Aorta (tissue), 5 donors: Measurements from ENCODE around the gene EPHB1. TPM values are rescaled to one million over a fixed set of nuclear protein-coding genes. Genes with fewer than 3 reads are reported as not detected.

Source experiments
- ATAC-seq: fragments of 200-7000 bp; cut with Tn5 transposase; one replicate; pipeline ENCODE4 v1.9.1; 2022; ENCODE audit warnings: moderate library complexity; ENCODE audit not compliant: low FRiP score
- DNase-seq, 2 donors: peaks; one replicate each; pipeline ENCODE4 v3.0.0-alpha.2; 2020
- H3K27ac ChIP-seq, 2 donors: one replicate each; pipeline ENCODE4 v1.5.1; 2013; ENCODE audit warnings: low read length in 2 of 2, mild to moderate bottlenecking in 2 of 2, moderate library complexity in 2 of 2, control low read depth in 1 of 2, inconsistent platforms in 1 of 2, low read depth in 1 of 2
- H3K27me3 ChIP-seq, 2 donors: one replicate each; pipeline ENCODE4 v1.6.1; 2013; ENCODE audit warnings: control low read depth in 1 of 2, low read length in 1 of 2, mild to moderate bottlenecking in 1 of 2, moderate library complexity in 1 of 2; ENCODE audit not compliant: insufficient read depth in 2 of 2, control insufficient read depth in 1 of 2
- H3K36me3 ChIP-seq, 2 donors: one replicate each; pipeline ENCODE4 v1.6.1; 2013; ENCODE audit warnings: control low read depth in 1 of 2, low read length in 1 of 2, mild to moderate bottlenecking in 1 of 2; ENCODE audit not compliant: insufficient read depth in 2 of 2, control insufficient read depth in 1 of 2
- H3K4me1 ChIP-seq, 2 donors: one replicate each; pipeline ENCODE4 v1.6.1; 2013; ENCODE audit warnings: low read length in 2 of 2, control low read depth in 1 of 2, mild to moderate bottlenecking in 1 of 2, moderate library complexity in 1 of 2; ENCODE audit not compliant: insufficient read depth in 2 of 2, control insufficient read depth in 1 of 2
- H3K4me3 ChIP-seq, 2 donors: one replicate each; pipeline ENCODE4 v1.5.1; 2013; ENCODE audit warnings: low read length in 2 of 2, control low read depth in 1 of 2, mild to moderate bottlenecking in 1 of 2
- H3K9me3 ChIP-seq: one replicate; pipeline ENCODE4 v1.6.1; 2013; ENCODE audit warnings: mild to moderate bottlenecking, low read length; ENCODE audit not compliant: control insufficient read depth
- WGBS, 2 donors: extraction: QIAGEN DNeasy Blood & Tissue Kit; methylation state at CpG; one replicate each; pipeline ENCODE4 v1.1.7; 2013; 5-methylcytosine and 5-hydroxymethylcytosine counted together
- intact Hi-C, 2 donors: fragments of 100-400 bp; cut with DNase I; formaldehyde crosslinking; loops; one replicate each; pipeline versions ENCODE4 v1.14.2 to v1.15.0; 2022
- polyA plus RNA-seq, 2 donors: library from polyadenylated mRNA; stranded (reverse); fragments of 200-250 nt; gene quantifications; one replicate each; pipeline ENCODE4 v1.2.3, GENCODE V29; 2013
- total RNA-seq, 2 donors: library from RNA; stranded (reverse); fragmentation: NEBNext Ultra II Directional; extraction: Animal tissue kit (Norgen Biotek cat#: 25700); gene quantifications; one replicate each; pipeline ENCODE4 v1.2.1, GENCODE V29; 2021
- donor health status: healthy with polysubstance abuse.
- donor health status: Bipolar disorder and iron deficiency.
- donor health status: DM: no; HTN: no; CAD: no.
- donor health status: DM: no; HTN: no; CAD: no.
- donor health status: DM: yes; HTN: yes; CAD: no.

EPHB1 gene
- total and polyA plus RNA-seq, 4 donors, result 0.31 to 4.8 (median 3.6) TPM; not detected in 1

DNA sequence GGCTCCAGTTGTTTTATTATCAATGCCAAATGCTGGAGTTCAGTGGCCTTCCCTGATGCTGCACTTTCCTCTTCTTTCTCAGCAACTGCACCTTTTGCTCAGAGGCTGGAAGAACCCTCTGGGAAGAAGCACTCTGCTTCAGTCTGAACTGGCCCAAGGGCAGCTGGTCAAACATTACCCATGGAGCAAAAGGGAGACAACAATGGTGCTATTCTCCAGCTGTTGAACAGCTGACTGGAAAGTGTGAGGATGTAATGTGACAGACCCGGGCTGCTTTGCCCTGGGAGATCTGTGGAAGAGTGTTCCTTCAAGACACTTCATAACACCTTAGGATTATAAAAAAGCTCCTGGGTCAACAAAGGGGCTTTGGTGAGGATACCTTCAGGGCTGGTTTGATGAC is 84.9 kb downstream of the EPHB1 start:
- no peak for ATAC-seq
- 18 to 40% methylated on average over 1 of the region's 1 CpG for WGBS, 2 donors

DNA sequence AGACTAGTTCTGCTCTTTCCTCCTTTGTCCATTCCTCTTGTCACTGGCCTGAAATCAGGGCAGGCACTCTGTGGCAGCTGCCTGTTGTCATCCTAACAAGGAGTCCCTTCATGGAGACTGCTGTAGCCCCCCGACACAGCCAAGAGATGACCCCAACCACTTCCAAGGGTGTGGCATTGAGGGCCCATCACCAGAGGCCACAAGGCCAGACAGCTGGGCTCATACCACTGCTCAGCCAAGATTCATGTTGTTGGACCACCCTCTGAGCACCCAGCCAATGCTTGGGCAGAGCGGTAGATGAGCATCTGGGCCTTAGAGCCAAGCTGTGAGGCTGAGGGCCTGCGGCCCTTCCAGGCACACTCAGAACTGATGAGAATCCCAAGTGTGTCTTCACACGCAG is 85.4 kb downstream of the EPHB1 start:
- DNase-seq, result no peak
- no peaks in the 10 kb centered on the region for H3K9me3 ChIP-seq
- no peak overlapping the region for H3K4me3 ChIP-seq
- no peak for ATAC-seq
- no peak overlapping the region for H3K27ac ChIP-seq
- no peaks in the 10 kb centered on the region for H3K27me3 ChIP-seq
- intact Hi-C loops, result no loop called here
- no peaks in the 10 kb centered on the region for H3K36me3 ChIP-seq
- 84 to 88% methylated on average over 4 of the region's 4 CpGs for WGBS, 2 donors
- no peaks in the 10 kb centered on the region for H3K4me1 ChIP-seq

More for the DNA sequence above, 84.9 kb downstream of the EPHB1 start:
- no peaks in the 10 kb centered on the region for H3K4me1 ChIP-seq
- no peak overlapping the region for H3K27ac ChIP-seq
- intact Hi-C loops, result no loop called here
- no peak overlapping the region for H3K4me3 ChIP-seq
- DNase-seq, result no peak
- H3K27me3 ChIP-seq, result no peaks in the 10 kb centered on the region
- no peaks in the 10 kb centered on the region for H3K36me3 ChIP-seq
- no peaks in the 10 kb centered on the region for H3K9me3 ChIP-seq

GRCh38 chr3:134881305-134881704 is 86.2 kb downstream of the EPHB1 start:
- H3K4me3 ChIP-seq, result no peak overlapping the region
- H3K9me3 ChIP-seq, result no peaks in the 10 kb centered on the region
- 75 to 83% methylated on average over 4 of the region's 4 CpGs for WGBS, 2 donors
- H3K4me1 ChIP-seq, result no peaks in the 10 kb centered on the region
- ATAC-seq, result no peak
- no peak for DNase-seq
- intact Hi-C loops, result no loop called here
- H3K27me3 ChIP-seq, result no peaks in the 10 kb centered on the region
- no peaks in the 10 kb centered on the region for H3K36me3 ChIP-seq
- H3K27ac ChIP-seq, result no peak overlapping the region

DNA sequence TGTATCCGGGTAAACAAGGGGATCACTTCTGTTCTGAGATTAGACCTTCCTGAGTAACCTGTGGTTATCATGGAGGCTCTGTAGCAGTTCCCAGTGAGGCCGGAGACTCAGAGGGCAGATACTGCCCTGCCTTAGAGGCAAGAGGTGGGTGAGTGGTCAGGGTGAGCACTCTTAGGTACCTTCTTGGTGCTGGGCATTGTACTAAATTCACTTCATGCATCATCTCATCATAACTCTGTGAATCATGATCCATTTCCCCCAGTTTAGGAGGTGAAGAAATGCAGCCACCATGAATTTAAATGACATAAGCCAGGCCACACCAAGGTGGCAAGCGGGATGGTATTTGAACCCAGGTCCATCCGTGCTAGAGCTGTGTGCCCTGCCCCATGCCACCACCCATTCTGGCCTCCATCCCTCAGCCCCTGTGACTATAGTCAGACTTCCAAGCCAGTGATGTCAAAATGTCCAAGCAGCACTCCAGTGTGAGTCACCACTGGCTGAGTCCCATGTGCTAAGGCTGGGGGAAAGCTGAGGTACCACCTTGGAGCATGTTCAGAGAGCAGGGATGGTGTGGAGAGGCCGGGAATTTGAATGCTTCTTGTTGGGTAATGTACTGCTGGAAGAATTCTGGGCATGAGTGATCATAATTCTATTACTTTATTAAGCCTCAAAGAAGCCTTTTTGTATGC is 88.8 kb downstream of the EPHB1 start:
- Histone ChIP-seq H3K9me3 (no peaks in the 10 kb centered on the region), H3K27ac (no peak overlapping the region), H3K36me3 (no peaks in the 10 kb centered on the region), H3K27me3 (no peaks in the 10 kb centered on the region), H3K4me1 (no peaks in the 10 kb centered on the region), H3K4me3 (no peak overlapping the region)
- DNase-seq (no peak), ATAC-seq (no peak)
- intact Hi-C loops, result no loop called here
- 64% methylated on average over 5 of the region's 5 CpGs for WGBS, 2 donors

DNA sequence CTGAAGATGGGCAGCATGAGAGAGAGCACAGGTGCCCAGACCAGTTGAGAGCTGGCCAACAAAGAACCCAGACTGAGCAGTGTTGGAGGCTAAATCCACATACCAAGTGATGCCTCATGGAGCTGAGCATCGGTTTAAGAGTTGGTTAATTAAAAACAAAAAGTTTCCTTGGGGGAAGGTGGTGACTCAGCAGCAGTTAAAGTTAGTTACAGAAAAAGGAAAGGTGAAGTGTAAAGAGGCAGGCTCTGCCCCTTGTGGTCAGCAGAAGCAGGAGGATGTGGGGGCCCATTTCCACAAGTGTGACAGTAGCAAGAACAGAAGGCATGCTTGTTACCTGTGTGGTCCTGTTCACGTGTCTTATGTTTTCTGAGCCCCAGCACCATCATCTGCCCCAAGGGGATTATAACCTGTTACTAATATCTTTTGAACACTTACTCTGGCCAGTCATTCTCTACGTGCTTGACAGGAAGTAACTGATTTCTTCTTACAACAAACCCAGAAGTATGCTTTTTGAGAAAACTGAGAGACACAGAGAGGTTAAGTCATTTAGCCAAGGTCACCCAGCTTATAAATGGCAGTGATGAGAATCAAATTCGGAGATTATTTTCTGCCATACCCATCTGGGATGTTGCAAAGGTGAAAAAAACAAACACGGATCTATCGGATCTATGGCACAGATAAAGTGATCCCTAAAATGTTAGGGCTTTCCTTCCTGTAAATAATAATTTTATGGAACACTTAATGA is 91.0 kb downstream of the EPHB1 start:
- 62 to 72% methylated on average over 6 of the region's 6 CpGs for WGBS, 2 donors
- no peak for DNase-seq
- intact Hi-C loops, result no loop called here
- H3K36me3 ChIP-seq, result no peaks in the 10 kb centered on the region
- no peak overlapping the region for H3K27ac ChIP-seq
- H3K4me1 ChIP-seq, result no peaks in the 10 kb centered on the region
- no peak overlapping the region for H3K4me3 ChIP-seq
- no peaks in the 10 kb centered on the region for H3K9me3 ChIP-seq
- H3K27me3 ChIP-seq, result no peaks in the 10 kb centered on the region
- ATAC-seq, result no peak

DNA sequence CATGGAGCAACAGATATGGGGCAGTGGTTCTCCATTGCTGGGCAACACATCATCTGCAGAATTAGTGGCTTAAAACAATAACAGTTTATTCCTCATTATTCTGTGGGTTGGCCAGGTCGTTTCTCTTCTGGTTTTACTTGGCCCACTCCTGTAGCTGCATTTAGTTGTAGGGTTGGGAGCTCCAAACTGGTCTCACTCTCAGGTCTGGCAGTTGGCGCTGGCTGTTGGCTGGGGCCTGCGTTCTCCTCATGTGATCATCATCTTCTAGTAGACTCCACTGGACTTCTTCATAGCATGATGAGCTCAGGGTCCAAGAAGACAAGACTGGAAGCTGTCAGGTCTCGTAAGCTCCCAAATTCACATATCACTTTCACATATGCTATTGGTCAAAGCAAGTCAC is 91.9 kb downstream of the EPHB1 start:
- 55 to 59% methylated on average over 4 of the region's 4 CpGs for WGBS, 2 donors
- Histone ChIP-seq H3K9me3 (no peaks in the 10 kb centered on the region), H3K27ac (no peak overlapping the region), H3K4me1 (no peaks in the 10 kb centered on the region), H3K4me3 (no peak overlapping the region), H3K36me3 (no peaks in the 10 kb centered on the region), H3K27me3 (no peaks in the 10 kb centered on the region)
- intact Hi-C loops, result no loop called here
- no peak for ATAC-seq
- no peak for DNase-seq

DNA sequence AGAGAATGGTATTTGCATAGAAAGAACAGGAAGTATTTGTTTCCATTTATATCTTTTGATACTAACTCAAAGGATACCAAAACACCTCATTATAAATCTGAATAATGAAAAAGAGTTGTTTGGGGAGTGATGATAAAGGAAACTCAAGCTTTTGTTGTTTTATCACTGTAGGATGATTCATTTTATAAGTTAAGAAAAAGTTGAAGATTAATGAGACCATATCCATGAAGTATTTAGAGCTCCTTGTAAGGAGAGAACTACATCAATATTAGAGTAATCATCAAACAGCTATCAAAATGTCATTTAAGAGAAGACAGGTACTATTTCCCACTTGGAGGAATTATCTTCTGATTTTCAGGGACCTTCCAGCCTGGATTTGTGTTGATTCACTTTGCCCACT is 92.5 kb downstream of the EPHB1 start:
- no peaks in the 10 kb centered on the region for H3K36me3 ChIP-seq
- no peak for ATAC-seq
- no peak for DNase-seq
- no peaks in the 10 kb centered on the region for H3K4me1 ChIP-seq
- H3K27me3 ChIP-seq, result no peaks in the 10 kb centered on the region
- H3K4me3 ChIP-seq, result no peak overlapping the region
- H3K27ac ChIP-seq, result no peak overlapping the region
- no peaks in the 10 kb centered on the region for H3K9me3 ChIP-seq
- intact Hi-C loops, result no loop called here

- Histone ChIP-seq H3K27me3 (no peaks in the 10 kb centered on the region), H3K9me3 (no peaks in the 10 kb centered on the region), H3K4me3 (no peak overlapping the region), H3K36me3 (no peaks in the 10 kb centered on the region), H3K4me1 (no peaks in the 10 kb centered on the region), H3K27ac (no peak overlapping the region)
- WGBS, 2 donors, result 29 to 70% methylated on average over 2 of the region's 2 CpGs
- ATAC-seq, result no peak
- intact Hi-C loops, result no loop called here
- no peak for DNase-seq
Measured at GRCh38 chr3:134892326-134892725, 97.3 kb downstream of the EPHB1 start.

DNA sequence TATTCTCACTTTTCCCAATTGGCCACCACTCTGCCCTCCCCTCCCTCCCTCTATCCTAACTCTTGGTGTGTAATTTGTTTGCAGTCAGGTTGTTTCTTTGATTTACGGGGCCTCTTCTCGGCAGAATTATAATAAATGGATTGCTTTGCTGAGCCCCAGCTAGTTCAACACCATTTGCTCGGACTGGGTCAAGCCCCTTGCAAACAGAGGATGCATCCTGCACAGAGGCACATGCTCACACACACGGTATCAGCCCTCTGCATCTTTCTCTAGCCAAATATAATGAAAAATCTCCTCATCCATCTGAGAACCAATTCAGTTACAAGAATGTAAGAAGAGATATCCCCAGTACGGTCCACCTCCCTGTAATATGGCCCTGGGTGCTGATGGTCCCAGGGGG is 97.7 kb downstream of the EPHB1 start:
- no peak overlapping the region for H3K27ac ChIP-seq
- DNase-seq, result no peak
- H3K9me3 ChIP-seq, result no peaks in the 10 kb centered on the region
- H3K4me3 ChIP-seq, result no peak overlapping the region
- no peak for ATAC-seq
- no peaks in the 10 kb centered on the region for H3K27me3 ChIP-seq
- 46 to 55% methylated on average over 5 of the region's 5 CpGs for WGBS, 2 donors
- H3K4me1 ChIP-seq, result no peaks in the 10 kb centered on the region
- no peaks in the 10 kb centered on the region for H3K36me3 ChIP-seq
- intact Hi-C loops, result no loop called here
